ENCODE results near the gene HMGA1. TPM values are rescaled to one million over a fixed set of nuclear protein-coding genes. Genes with fewer than 3 reads are reported as not detected.

The HMGA1 gene
- total and polyA plus RNA-seq, 10 of the 15 experiments (the other 5 are each of a cell fraction or from before 2014, with no cell fraction given), result 13.4 to 885 (median 508) TPM

DNA sequence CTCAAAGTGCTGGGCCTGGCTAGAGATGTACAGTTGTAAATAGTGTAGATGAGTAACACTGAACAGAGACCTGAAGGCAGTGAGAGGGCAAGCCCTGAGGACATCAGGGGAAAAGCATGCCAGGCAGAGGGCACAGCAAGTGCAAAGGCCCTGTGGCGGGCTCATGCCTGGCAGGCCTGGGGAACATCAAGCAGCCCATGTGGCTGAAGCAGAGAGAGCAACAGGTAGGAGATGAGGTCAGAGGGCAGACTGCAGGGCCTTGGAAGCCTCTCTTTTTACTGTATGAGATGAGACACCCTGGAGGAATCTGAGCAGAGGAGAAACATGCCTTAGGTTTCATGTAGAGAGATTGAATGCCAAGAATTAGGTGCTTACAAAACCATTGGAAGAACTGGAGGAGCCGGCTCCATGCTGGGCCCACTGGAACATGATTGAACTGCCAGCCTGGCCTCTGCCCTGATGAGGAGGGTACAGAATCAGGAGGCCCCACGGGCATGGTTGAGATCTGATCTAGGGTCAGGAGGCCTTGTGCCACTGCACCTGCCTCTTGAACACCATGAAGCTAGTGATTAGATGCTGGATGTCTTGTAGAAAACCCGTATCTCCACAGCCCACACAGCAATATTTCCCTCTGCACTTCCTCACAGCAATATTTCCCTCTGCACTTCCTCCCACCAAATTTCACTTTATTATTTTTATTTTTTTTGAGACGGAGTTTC, 5.9 kb upstream of the HMGA1 start (continued):
- TF ChIP-seq, protein P1, sequence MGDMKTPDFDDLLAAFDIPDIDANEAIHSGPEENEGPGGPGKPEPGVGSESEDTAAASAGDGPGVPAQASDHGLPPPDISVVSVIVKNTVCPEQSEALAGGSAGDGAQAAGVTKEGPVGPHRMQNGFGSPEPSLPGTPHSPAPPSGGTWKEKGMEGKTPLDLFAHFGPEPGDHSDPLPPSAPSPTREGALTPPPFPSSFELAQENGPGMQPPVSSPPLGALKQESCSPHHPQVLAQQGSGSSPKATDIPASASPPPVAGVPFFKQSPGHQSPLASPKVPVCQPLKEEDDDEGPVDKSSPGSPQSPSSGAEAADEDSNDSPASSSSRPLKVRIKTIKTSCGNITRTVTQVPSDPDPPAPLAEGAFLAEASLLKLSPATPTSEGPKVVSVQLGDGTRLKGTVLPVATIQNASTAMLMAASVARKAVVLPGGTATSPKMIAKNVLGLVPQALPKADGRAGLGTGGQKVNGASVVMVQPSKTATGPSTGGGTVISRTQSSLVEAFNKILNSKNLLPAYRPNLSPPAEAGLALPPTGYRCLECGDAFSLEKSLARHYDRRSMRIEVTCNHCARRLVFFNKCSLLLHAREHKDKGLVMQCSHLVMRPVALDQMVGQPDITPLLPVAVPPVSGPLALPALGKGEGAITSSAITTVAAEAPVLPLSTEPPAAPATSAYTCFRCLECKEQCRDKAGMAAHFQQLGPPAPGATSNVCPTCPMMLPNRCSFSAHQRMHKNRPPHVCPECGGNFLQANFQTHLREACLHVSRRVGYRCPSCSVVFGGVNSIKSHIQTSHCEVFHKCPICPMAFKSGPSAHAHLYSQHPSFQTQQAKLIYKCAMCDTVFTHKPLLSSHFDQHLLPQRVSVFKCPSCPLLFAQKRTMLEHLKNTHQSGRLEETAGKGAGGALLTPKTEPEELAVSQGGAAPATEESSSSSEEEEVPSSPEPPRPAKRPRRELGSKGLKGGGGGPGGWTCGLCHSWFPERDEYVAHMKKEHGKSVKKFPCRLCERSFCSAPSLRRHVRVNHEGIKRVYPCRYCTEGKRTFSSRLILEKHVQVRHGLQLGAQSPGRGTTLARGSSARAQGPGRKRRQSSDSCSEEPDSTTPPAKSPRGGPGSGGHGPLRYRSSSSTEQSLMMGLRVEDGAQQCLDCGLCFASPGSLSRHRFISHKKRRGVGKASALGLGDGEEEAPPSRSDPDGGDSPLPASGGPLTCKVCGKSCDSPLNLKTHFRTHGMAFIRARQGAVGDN (IDR thresholded peaks at IDR 0.05), result no peak
- TF ChIP-seq, protein P2, sequence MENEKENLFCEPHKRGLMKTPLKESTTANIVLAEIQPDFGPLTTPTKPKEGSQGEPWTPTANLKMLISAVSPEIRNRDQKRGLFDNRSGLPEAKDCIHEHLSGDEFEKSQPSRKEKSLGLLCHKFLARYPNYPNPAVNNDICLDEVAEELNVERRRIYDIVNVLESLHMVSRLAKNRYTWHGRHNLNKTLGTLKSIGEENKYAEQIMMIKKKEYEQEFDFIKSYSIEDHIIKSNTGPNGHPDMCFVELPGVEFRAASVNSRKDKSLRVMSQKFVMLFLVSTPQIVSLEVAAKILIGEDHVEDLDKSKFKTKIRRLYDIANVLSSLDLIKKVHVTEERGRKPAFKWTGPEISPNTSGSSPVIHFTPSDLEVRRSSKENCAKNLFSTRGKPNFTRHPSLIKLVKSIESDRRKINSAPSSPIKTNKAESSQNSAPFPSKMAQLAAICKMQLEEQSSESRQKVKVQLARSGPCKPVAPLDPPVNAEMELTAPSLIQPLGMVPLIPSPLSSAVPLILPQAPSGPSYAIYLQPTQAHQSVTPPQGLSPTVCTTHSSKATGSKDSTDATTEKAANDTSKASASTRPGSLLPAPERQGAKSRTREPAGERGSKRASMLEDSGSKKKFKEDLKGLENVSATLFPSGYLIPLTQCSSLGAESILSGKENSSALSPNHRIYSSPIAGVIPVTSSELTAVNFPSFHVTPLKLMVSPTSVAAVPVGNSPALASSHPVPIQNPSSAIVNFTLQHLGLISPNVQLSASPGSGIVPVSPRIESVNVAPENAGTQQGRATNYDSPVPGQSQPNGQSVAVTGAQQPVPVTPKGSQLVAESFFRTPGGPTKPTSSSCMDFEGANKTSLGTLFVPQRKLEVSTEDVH (IDR thresholded peaks at IDR 0.05; ENCODE audit: low read depth, partially characterized antibody), result no peak

Data from GM12878 (cell line).